Measurements from ENCODE around the gene SLC2A13.

SLC2A13 gene

DNA sequence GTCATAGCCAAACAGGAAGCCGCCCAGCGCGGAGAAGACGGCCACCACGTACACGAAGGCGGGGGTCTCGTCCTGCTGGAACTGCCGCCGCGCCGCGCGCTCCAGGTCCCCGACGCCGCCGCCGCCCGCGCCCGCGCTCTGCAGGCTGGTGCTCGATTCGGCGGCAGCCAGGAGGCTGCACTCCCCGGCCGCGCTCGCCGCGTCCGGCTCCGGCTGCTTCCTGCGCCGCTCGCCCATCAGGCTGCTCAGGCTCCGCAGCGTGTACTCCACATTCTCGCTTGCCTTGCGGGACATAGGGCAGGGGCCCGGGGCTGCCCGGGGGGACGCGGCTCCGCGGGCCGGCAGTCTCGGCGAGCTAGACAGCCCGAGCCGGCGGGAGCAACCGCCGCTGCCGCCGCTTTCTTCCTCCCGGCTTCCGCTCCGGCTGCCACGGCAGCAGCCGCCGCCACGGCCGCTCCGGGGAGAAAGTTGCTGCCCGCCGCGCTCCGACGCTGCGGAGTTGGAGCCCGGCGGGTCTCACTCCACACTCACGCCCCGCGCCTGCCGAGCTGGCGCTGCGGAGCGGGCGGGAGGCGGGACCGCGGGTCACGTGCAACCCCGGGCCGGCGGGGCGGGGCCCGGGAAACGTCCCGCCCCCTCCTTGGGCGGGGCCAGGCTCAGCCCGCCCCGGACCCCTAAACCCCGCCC, at the start of gene SLC2A13:
Gene SLC2A13 (minus strand): TSS at position 567 of the 687 bp plus-strand sequence. CDS start 273 bp downstream, at position 294.
- H3K4me3 ChIP-seq (ENCODE audit: low read length): peak within 1 kb of the TSS; percentile 59
- DNase-seq (ENCODE audit: low read depth): peak; percentile 79
- TF ChIP-seq, protein P1, sequence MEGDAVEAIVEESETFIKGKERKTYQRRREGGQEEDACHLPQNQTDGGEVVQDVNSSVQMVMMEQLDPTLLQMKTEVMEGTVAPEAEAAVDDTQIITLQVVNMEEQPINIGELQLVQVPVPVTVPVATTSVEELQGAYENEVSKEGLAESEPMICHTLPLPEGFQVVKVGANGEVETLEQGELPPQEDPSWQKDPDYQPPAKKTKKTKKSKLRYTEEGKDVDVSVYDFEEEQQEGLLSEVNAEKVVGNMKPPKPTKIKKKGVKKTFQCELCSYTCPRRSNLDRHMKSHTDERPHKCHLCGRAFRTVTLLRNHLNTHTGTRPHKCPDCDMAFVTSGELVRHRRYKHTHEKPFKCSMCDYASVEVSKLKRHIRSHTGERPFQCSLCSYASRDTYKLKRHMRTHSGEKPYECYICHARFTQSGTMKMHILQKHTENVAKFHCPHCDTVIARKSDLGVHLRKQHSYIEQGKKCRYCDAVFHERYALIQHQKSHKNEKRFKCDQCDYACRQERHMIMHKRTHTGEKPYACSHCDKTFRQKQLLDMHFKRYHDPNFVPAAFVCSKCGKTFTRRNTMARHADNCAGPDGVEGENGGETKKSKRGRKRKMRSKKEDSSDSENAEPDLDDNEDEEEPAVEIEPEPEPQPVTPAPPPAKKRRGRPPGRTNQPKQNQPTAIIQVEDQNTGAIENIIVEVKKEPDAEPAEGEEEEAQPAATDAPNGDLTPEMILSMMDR (IDR thresholded peaks at IDR 0.05; ENCODE audit: insufficient read depth, low read depth, low read length, missing control alignments): no peak

DNA sequence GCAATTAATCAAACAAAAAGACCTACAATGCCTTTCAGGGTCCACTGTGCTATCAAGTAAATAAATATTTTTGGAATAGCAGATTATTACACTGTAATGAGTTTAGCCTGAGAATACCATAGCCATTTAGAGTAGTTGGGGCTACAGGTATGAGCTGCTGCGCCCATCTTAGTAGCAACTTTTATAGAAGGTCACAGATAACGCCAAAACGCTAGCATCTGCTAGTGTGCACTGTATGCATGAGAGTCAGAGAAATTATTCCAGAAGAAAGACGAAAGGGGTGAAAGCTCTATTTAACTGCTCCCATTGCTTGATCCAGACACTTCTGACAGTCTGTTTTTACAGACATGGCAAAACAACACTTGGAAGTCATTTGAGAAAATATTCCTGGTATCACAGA, 48.5 kb upstream of the SLC2A13 start:
- TF ChIP-seq, protein P1 (IDR thresholded peaks at IDR 0.05; ENCODE audit: insufficient read depth, low read depth, low read length, missing control alignments): no peak

DNA sequence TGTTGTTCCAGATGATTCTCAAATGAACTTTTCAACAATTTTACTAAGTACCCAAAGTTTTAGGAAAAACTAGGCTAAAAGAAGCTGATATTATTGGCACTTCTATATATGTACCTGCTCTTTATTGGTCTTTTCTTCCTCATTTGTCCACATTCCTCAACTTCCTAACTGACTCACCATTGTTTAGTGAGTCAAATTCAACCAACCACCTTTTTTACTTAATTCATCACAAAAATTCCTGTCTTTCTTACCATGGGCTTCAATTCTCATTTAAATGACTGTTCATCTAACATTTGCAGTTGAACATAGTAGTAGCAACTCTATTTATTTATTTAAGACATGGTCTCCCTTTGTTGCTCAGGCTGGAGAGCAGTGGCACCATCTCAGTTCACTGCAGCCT, 47.6 kb upstream of the SLC2A13 start:
- DNase-seq (ENCODE audit: low read depth): peak; percentile 23
- TF ChIP-seq, protein P1 (IDR thresholded peaks at IDR 0.05; ENCODE audit: insufficient read depth, low read depth, low read length, missing control alignments): no peak
- no peak overlapping the region for H3K4me3 ChIP-seq (ENCODE audit: low read length)

More for the DNA sequence above, 48.5 kb upstream of the SLC2A13 start:
- H3K4me3 ChIP-seq (ENCODE audit: low read length): no peak overlapping the region
- DNase-seq (ENCODE audit: low read depth): no peak

DNA sequence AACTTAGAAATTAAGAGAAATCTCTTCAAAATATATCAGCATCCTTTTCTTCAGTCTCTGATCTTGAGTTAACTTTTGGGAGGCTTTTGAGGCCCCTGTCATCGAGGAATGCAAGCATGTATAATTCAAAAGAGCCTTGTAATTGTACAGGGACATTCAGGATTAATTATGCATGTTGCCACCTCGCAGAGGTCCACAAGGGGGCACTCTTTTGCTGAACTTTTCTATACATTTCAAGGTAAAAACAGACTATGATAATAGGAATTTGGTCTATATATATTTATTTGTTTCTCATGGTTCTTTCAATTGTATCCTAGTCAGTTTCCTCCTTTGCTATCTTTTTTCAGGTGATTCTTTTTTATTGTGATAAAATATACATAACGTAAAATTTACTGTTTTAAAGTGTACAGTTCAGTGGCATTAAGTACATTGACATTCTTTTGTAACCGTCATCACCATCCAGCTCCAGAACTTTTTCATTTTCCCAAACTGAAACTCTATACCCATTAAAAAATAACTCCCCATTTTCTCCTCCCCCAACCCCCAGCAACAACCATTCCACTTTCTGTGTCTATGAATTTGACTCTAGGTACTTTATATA, 47.0 kb upstream of the SLC2A13 start:
- TF ChIP-seq, protein P1 (IDR thresholded peaks at IDR 0.05; ENCODE audit: insufficient read depth, low read depth, low read length, missing control alignments): peak; percentile 83
- DNase-seq (ENCODE audit: low read depth): peak; percentile 69
- H3K4me3 ChIP-seq (ENCODE audit: low read length): no peak overlapping the region

DNA sequence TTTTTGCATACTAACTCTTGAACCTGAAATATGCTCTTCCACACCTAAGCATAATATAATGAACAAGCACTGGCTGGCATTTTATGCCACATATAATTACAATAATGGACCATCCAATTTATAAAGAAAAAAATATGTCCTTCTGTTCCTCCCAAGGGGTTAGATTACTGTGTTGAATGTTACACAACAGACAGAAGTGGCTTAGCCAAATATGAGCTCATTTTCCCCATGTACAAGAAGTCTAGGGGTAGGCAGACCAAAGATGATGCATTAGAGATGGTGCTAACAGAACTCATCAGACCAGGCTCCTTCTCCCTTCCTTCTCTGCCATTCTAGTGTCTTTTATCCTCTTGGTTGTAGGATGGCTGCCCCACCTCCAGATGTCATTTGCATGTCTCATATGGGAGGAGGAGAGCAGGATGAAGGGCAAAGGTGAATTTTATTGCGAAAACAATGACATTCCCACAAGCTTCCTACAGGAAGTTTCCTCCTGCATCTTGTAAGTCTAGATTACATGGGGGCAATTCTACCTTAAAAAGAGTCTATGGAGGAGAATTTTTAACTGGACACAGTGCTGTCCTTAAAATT, 43.9 kb upstream of the SLC2A13 start:
- peak; percentile 59 for DNase-seq (ENCODE audit: low read depth)
- H3K4me3 ChIP-seq (ENCODE audit: low read length): no peak overlapping the region
- TF ChIP-seq, protein P1 (IDR thresholded peaks at IDR 0.05; ENCODE audit: insufficient read depth, low read depth, low read length, missing control alignments): no peak

DNA sequence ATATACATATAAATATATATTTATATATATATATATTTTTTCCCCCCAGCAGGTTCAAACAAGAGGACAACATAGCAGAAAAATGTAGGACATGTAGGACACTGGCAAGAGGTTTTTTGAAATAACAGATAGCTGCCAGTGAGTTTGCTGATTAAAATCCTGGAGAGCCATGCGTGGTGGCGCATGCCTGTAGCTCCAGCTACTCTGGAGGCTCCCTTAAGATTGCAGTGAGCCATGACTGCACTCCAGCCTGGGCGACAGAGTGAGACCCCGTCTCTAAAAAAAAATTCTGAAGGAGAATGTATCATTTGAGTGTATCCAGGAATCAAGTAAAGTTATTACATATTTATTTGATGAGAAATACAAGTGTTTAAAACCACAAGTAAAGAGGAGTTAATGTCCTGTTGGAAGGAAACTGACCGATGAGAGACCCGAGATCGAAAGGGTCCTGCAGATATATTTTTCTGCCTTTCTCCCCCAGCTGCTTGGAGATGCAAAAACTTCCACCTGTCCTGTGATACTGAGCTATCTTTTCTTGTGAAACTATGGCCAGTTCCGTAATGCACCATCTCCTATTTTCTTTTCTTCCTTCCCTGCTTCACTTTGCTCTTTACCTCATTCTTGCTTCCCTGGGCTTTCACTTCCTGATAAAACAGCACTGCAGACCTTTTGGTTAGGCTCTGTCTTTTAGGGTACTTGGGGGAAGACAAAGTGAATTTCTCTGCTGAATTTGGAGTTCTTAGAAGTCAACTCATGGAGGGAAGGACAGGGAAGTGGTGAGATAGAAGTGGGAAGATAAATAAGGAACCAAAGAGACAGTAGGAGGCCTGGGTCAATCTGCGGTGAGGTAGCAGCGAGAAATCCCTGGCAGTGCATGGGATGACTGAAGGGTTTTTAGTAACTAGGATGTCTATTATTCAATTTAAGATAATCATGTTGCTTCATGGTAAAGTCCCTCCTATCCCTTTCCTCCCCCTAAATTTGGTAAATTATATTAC, 41.2 kb upstream of the SLC2A13 start:
- no peak overlapping the region for H3K4me3 ChIP-seq (ENCODE audit: low read length)
- TF ChIP-seq, protein P1 (IDR thresholded peaks at IDR 0.05; ENCODE audit: insufficient read depth, low read depth, low read length, missing control alignments): no peak
- DNase-seq (ENCODE audit: low read depth): no peak
